ENCODE measurements around the gene RIBC2. TPM values are rescaled to one million over a fixed set of nuclear protein-coding genes. Genes with fewer than 3 reads are reported as not detected.
"Not testable (repeated sequence)": the region's sequence is repeated elsewhere in the genome, so short reads cannot be mapped to it uniquely, and the experiment has no call there.

Gene RIBC2
- polyA plus RNA-seq, 1 of the 3 experiments (the other 2 are of a cell fraction): not detected

DNA sequence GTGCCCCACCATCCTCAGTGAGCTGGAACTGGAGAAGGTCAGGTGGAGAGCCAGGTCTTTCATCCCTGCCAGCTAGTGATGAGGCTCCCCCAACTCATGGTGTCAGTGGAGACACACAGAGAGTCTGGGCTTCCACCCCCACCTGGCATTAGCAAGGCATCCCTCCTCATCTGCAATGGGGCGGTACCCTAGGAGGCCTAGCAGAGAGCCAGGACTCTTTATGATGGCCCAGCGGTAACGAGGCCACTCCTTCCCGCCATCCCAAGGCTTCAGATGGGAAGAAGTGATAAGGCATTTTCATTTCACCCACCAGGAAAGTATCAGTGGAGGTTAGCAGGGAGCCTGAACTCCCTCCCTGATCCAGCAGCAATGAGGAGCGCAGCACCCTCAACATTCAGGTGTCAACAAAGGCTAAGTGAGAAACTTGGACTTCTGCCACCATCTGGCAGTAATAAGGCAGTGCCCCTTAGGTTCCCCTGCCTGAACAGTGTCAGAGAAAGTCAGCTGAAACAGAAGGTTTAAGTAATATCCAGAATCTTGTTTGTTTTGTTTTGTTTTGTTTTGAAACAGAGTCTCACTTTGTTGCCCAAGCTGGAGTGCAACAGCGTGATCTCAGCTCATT, 48.7 kb downstream of the RIBC2 start (continued):
- TF ChIP-seq, protein P1, sequence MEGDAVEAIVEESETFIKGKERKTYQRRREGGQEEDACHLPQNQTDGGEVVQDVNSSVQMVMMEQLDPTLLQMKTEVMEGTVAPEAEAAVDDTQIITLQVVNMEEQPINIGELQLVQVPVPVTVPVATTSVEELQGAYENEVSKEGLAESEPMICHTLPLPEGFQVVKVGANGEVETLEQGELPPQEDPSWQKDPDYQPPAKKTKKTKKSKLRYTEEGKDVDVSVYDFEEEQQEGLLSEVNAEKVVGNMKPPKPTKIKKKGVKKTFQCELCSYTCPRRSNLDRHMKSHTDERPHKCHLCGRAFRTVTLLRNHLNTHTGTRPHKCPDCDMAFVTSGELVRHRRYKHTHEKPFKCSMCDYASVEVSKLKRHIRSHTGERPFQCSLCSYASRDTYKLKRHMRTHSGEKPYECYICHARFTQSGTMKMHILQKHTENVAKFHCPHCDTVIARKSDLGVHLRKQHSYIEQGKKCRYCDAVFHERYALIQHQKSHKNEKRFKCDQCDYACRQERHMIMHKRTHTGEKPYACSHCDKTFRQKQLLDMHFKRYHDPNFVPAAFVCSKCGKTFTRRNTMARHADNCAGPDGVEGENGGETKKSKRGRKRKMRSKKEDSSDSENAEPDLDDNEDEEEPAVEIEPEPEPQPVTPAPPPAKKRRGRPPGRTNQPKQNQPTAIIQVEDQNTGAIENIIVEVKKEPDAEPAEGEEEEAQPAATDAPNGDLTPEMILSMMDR (IDR thresholded peaks at IDR 0.05): no peak; the same call in 1 of the 2 replicates
- TF ChIP-seq, protein P2, sequence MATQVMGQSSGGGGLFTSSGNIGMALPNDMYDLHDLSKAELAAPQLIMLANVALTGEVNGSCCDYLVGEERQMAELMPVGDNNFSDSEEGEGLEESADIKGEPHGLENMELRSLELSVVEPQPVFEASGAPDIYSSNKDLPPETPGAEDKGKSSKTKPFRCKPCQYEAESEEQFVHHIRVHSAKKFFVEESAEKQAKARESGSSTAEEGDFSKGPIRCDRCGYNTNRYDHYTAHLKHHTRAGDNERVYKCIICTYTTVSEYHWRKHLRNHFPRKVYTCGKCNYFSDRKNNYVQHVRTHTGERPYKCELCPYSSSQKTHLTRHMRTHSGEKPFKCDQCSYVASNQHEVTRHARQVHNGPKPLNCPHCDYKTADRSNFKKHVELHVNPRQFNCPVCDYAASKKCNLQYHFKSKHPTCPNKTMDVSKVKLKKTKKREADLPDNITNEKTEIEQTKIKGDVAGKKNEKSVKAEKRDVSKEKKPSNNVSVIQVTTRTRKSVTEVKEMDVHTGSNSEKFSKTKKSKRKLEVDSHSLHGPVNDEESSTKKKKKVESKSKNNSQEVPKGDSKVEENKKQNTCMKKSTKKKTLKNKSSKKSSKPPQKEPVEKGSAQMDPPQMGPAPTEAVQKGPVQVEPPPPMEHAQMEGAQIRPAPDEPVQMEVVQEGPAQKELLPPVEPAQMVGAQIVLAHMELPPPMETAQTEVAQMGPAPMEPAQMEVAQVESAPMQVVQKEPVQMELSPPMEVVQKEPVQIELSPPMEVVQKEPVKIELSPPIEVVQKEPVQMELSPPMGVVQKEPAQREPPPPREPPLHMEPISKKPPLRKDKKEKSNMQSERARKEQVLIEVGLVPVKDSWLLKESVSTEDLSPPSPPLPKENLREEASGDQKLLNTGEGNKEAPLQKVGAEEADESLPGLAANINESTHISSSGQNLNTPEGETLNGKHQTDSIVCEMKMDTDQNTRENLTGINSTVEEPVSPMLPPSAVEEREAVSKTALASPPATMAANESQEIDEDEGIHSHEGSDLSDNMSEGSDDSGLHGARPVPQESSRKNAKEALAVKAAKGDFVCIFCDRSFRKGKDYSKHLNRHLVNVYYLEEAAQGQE (IDR thresholded peaks at IDR 0.05; ENCODE audit: low read depth, low read length): no peak
- no peak for TF ChIP-seq RAD21 (IDR thresholded peaks at IDR 0.05; ENCODE audit: low read length)
- no peak for TF ChIP-seq TCF12 (IDR thresholded peaks at IDR 0.05)
- TF ChIP-seq, protein P3, sequence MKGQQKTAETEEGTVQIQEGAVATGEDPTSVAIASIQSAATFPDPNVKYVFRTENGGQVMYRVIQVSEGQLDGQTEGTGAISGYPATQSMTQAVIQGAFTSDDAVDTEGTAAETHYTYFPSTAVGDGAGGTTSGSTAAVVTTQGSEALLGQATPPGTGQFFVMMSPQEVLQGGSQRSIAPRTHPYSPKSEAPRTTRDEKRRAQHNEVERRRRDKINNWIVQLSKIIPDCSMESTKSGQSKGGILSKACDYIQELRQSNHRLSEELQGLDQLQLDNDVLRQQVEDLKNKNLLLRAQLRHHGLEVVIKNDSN (IDR thresholded peaks at IDR 0.05; ENCODE audit: borderline replicate concordance, low read depth): no peak

DNA sequence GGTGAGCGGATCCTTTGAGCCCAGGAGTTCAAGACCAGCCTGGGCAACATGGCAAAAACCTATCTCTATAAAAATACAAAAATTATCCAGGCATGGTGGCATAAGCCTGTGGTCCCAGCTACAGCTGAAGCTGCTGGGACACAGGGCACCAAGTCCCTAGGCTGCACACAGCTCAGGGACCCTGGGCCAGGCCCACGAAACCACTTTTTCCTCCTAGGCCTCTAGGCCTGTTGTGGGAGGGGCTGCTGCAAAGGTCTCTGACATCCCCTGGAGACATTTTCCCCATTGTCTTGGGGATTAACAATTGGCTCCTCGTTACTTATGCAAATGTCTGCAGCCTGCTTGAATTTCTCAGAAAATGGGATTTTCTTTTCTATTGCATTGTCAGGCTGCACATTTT, 50.2 kb downstream of the RIBC2 start:
- H3K9me2 ChIP-seq; H4K20me1 ChIP-seq (ENCODE audit: insufficient read depth); H3K4me2 ChIP-seq; DNase-seq; H3K27me3 ChIP-seq (ENCODE audit: insufficient read depth); H3K27ac ChIP-seq (ENCODE audit: low read depth in 2 of 2, low read length in 1 of 2); H3F3A ChIP-seq (replicated peaks; ENCODE audit: insufficient read depth); CTCF ChIA-PET; POLR2A ChIA-PET; H3K9me3 ChIP-seq; H3K36me3 ChIP-seq (replicated peaks in 1 of 2; ENCODE audit: control insufficient read depth in 1 of 2, insufficient read depth in 2 of 2, low read length in 1 of 2); H3K4me3 ChIP-seq (ENCODE audit: low read depth in 2 of 2, low read length in 1 of 2); H3K9ac ChIP-seq; H3K79me2 ChIP-seq (ENCODE audit: insufficient read depth); H2AFZ ChIP-seq (ENCODE audit: low read depth); H3K4me1 ChIP-seq (ENCODE audit: control insufficient read depth in 1 of 2, insufficient read depth in 2 of 2, low read depth in 1 of 2, low read length in 1 of 2): not testable (repeated sequence)
- WGBS (ENCODE audit: low lambda C conversion rate): 92% methylated on average over 3 of the region's 3 CpGs

DNA sequence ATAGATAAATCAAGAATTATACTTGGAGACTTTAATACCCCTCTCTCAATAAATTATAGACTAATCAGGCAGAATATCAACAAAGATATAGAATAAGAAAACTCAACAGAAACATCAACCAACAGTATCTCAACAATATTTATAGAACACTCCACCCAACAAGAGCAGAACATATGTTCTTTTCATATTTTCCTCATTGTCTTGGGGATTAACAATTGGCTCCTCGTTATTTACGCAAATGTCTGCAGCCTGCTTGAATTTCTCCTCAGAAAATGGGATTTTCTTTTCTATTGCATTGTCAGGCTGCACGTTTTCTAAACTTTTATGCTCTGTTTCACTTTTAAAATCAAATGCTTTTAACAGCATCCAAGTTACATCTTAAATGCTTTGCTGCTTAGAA, 52.1 kb downstream of the RIBC2 start:
- no peaks in the 10 kb centered on the region for H3K79me2 ChIP-seq (ENCODE audit: insufficient read depth)
- H3K9me2 ChIP-seq: no peaks in the 10 kb centered on the region
- CTCF ChIA-PET: no interaction called here
- no peak overlapping the region for H3K4me3 ChIP-seq (ENCODE audit: low read depth in 2 of 2, low read length in 1 of 2)
- peaks cover 10 to 11% of the 10 kb centered on the region in 2 experiments for H3K4me1 ChIP-seq (ENCODE audit: control insufficient read depth in 1 of 2, insufficient read depth in 2 of 2, low read depth in 1 of 2, low read length in 1 of 2)
- no peak overlapping the region for H3K27ac ChIP-seq (ENCODE audit: low read depth in 2 of 2, low read length in 1 of 2)
- no peaks in the 10 kb centered on the region for H4K20me1 ChIP-seq (ENCODE audit: insufficient read depth)
- peaks cover 5% of the 10 kb centered on the region for H3F3A ChIP-seq (replicated peaks; ENCODE audit: insufficient read depth)
- no peaks in the 10 kb centered on the region for H3K36me3 ChIP-seq (replicated peaks in 1 of 2; ENCODE audit: control insufficient read depth in 1 of 2, insufficient read depth in 2 of 2, low read length in 1 of 2)
- H3K9me3 ChIP-seq: no peaks in the 10 kb centered on the region
- no peak for TF ChIP-seq RXRA (IDR thresholded peaks at IDR 0.05; ENCODE audit: borderline replicate concordance, low read depth)
- no peak for TF ChIP-seq ELF1 (IDR thresholded peaks at IDR 0.05)
- TF ChIP-seq, protein P2 (IDR thresholded peaks at IDR 0.05; ENCODE audit: low read depth, low read length): no peak
- no peak for TF ChIP-seq NFIC (IDR thresholded peaks at IDR 0.05; ENCODE audit: borderline replicate concordance)
- TF ChIP-seq TAF1 (IDR thresholded peaks at IDR 0.05; ENCODE audit: borderline replicate concordance, low read depth, low read length): no peak
- TF ChIP-seq, protein P4, sequence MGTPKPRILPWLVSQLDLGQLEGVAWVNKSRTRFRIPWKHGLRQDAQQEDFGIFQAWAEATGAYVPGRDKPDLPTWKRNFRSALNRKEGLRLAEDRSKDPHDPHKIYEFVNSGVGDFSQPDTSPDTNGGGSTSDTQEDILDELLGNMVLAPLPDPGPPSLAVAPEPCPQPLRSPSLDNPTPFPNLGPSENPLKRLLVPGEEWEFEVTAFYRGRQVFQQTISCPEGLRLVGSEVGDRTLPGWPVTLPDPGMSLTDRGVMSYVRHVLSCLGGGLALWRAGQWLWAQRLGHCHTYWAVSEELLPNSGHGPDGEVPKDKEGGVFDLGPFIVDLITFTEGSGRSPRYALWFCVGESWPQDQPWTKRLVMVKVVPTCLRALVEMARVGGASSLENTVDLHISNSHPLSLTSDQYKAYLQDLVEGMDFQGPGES (IDR thresholded peaks at IDR 0.05; ENCODE audit: low read depth, low read length): no peak
- TF ChIP-seq RFX5 (IDR thresholded peaks at IDR 0.05; ENCODE audit: low read length): no peak
- TF ChIP-seq NRF1 (IDR thresholded peaks at IDR 0.05; ENCODE audit: low read depth, low read length): no peak
- TF ChIP-seq MEF2A (IDR thresholded peaks at IDR 0.05; ENCODE audit: borderline replicate concordance, low read depth): no peak
- no peaks in the 10 kb centered on the region for H3K27me3 ChIP-seq (ENCODE audit: insufficient read depth)
- DNase-seq: no peak
- no peak overlapping the region for H2AFZ ChIP-seq (ENCODE audit: low read depth)
- POLR2A ChIA-PET: no interaction called here
- H3K4me2 ChIP-seq: no peak overlapping the region
- WGBS (ENCODE audit: low lambda C conversion rate): 69% methylated on average over 3 of the region's 3 CpGs
- no peak overlapping the region for H3K9ac ChIP-seq

All from SK-N-SH (cell line).